ENCODE data around the gene TOM1L2.

TOM1L2 gene

DNA sequence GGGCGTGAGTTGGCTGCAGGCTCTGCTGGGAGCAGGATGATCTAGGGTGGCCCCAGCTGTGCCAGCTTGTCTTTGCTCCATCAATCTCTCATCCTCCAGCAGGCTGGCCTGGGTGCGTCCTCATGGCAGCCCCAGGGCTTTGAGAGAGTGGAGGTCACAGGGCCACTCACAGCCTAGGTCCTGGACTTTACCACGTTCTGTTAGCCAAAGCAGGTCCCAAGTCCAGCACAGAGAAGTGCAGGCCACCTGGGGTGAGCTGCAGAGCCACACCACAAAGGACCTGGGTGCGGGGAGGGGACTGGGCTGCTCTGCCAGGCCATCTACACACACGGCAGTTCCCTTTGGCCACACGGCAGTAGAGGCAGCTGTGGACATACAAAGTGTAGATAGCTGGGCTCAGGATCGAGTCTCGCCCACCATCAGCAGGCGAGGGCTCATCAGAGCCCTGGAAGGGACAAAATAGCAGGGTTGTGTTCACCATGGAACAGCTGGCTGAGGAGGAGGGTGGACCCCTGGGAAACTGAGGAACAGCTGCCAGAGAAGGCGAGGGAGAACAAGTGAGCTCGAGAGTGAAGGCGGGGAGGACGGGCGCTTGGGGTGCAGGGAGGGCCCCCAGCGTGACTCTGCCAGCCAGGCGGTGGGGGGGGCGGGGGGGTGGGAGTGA lies 165.5 kb downstream of the TOM1L2 start:
- no peak for DNase-seq (ENCODE audit: low spot score)

DNA sequence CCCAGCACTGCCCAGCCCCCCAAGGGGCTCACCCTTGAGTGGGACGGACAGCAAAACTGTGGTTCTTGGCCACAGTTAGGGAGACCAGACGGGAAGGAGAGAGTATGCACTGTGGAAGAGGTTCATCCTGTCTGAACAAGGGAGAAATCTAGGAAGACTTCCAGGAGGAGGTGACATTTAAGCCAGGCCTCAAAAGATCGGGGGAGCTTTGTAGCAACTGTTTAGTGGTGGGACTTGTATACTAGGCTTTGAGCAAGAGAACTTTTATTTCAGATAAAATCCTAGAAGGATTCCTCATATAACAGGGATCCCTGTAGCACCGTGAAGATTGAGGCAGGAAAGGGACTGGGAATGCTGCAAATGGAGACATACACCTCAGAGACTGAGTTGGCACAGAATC lies 166.2 kb downstream of the TOM1L2 start:
- no peak for DNase-seq (ENCODE audit: low spot score)

DNA sequence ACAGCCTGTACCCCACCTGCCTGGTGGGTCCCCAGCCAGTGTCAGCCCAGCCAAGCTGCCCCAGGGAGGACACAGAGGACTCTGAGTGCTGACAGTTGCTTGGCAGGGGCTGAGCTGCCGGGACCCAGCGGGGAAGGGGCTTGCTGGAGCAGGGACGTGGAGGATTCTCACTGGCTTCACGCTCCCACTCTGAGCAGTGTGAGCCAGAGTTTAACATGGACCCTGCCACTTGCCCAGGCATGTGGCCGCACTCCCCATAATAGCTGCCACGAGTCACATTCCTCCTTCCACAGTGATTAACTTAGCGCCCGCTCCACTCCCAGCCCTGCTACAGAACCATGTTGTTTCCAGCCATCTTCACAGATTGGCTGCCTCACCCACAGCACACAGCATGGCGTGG lies 166.6 kb downstream of the TOM1L2 start:
- no peak for DNase-seq (ENCODE audit: low spot score)

DNA sequence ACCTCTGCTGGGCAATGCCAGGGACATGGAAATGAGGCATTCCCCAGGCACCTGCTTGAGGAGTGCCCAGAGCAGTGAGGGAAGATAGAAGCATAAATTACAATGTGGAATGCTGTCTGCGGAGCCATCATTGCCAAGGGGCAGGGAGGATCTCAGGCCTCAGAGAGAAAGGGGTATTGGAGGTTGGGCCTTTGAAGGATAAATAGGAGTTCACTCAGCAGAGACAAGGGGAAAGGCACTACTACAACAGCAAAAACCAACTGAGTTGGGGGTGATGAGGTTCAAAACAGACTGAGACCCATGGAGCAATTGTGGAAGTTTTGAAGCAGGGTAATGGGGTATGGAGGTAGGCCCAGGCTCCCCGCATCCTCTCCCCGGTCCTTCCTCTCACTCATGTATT lies 168.2 kb downstream of the TOM1L2 start:
- no peak for DNase-seq (ENCODE audit: low spot score)

DNA sequence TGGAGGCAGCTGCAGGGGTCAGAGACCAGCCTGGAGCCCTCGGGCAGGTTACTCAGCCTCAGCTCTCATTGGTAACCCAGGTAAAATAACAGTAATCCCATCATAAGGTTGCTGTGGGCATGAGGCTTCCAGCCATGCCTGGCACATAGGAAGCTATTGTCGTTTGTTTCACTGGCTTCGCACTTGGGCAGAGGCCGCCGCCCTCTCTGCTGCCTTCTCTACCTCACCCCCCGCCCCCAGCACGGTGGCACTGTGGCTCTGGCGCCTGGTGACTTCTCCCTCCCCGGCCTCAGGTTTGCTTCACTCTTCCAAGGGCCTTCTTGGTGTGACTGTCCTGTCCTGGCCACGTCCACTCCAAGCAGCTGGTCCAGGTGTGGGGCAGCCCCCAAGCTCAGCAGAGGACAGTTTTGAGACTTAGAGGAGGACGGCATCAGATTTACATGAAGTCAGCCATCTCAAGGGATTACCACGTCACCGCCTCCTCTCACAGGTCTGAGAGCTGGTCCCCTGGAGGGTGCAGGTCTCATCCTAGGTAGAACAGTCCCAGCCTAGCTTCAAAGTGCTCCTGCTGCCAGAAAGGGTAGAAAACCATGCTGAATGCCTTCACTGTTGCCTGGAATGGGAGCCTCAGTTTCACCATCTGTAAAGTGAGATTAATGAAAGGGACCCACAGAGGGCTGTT lies 170.3 kb downstream of the TOM1L2 start:
- DNase-seq (ENCODE audit: low spot score), result peak; percentile 65

DNA sequence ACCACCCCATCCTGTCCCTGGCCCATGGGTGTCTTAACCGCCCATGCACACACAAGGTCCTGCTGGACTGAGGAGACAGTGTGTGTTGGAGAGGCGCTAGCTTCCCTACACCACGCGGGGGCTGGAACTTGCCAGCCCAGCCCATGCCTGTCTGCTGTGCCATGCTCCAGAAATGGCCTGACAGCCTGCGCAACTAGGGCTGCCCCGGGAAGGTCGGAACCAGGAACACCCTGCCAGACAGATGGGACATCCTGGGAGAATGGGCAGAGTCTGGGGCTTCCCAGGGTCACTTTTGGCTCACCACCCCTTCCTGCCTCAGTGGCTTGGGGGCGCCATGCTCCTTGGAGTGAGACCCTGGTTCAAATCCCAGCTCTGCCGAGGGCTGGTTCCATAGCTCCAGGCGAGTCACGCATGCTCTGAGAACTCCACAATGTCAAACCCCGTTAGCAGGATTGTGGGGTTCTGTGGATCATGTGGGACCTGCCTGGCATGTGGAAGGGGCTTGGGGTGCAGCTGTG lies 171.6 kb downstream of the TOM1L2 start:
- DNase-seq (ENCODE audit: low spot score), result no peak

DNA sequence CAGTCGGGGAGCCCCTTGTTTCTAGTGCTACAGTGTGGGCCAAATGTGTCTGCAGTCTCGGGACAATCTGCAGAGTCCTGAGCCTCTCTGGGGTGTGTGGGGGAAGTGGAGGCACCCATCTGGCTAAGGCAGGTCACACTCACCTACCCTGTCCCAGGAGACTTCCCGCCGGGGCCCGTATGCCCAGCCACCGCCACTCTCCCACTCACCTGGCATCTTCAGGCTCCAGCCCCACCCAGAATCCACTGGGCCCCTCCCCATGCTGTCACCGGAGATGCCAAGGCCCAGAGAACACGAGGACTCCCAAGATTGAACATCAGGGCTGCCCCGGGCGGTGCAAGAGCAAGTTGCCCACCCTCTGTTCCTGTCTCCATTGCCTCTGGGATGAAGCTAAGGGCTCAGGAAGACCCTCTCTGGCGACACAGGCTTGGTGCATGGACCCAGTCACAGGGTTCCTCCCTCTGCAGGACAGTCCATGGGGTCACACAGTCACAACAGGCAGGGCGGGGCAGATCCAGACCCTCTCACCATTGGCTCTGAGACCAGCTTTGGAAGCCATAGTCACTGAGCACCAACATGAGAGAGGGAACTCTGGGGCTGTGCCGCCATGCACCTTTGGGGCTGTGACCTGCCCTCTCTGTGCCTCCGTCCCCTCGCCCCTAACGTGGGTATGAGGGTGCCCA lies 173.5 kb downstream of the TOM1L2 start:
- DNase-seq (ENCODE audit: low spot score), result no peak

DNA sequence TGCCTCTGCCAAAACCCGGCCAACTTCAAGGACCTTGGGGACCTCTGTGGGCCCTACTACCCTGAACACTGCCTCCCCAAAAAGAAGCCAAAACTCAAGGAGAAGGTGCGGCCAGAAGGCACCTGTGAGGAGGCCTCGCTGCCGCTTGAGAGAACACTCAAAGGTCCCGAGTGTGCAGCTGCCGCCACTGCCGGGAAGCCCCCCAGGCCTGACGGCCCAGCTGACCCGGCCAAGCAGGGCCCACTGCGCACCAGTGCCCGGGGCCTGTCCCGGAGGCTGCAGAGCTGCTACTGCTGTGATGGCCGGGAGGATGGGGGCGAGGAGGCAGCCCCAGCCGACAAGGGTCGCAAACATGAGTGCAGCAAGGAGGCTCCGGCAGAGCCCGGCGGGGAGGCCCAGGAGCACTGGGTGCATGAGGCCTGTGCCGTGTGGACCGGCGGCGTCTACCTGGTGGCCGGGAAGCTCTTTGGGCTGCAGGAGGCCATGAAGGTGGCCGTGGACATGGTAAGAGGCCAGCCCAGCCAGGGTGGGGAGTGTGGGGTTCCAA lies 174.1 kb downstream of the TOM1L2 start:
- no peak for DNase-seq (ENCODE audit: low spot score)

DNA sequence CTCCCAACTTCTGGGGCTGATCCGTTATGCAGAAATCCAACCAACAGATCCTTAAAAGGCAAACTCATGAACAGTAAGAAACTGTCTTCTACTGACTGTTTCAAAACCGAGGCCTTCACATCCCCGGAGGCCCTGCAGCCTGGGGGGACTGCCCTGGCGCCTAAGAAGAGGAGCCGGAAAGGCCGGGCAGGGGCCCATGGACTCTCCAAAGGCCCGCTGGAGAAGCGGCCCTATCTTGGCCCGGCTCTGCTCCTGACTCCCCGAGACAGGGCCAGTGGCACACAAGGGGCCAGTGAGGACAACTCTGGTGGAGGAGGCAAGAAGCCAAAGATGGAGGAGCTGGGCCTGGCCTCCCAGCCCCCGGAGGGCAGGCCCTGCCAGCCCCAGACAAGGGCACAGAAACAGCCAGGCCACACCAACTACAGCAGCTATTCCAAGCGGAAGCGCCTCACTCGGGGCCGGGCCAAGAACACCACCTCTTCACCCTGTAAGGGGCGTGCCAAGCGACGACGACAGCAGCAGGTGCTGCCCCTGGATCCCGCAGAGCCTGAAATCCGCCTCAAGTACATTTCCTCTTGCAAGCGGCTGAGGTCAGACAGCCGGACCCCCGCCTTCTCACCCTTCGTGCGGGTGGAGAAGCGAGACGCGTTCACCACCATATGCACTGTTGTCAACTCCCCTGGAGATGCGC lies 174.9 kb downstream of the TOM1L2 start:
- no peak for DNase-seq (ENCODE audit: low spot score)

DNA sequence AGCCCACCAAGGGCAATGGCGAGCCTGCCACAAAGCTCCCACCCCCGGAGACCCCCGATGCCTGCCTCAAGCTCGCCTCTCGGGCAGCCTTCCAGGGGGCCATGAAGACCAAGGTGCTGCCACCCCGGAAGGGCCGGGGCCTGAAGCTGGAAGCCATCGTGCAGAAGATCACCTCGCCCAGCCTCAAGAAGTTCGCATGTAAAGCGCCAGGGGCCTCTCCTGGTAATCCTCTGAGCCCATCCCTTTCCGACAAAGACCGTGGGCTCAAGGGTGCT lies 175.5 kb downstream of the TOM1L2 start:
- no peak for DNase-seq (ENCODE audit: low spot score)

DNA sequence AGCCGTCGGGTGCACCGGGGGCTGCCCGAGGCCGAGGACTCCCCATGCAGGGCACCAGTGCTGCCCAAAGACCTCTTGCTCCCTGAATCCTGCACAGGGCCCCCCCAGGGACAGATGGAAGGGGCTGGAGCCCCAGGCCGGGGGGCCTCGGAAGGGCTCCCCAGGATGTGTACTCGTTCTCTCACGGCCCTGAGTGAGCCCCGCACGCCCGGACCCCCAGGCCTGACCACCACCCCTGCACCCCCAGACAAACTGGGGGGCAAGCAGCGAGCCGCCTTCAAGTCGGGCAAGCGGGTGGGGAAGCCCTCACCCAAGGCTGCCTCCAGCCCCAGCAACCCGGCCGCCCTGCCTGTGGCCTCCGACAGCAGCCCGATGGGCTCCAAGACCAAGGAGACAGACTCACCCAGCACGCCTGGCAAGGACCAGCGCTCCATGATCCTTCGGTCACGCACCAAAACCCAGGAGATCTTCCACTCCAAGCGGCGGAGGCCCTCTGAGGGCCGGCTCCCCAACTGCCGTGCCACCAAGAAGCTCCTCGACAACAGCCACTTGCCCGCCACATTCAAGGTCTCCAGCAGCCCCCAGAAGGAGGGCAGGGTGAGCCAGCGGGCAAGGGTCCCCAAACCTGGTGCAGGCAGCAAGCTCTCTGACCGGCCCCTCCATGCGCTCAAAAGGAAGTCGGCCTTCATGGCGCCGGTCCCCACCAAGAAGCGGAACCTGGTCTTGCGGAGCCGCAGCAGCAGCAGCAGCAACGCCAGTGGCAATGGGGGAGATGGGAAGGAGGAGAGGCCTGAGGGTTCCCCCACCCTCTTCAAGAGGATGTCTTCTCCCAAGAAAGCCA lies 176.0 kb downstream of the TOM1L2 start:
- DNase-seq (ENCODE audit: low spot score), result no peak

DNA sequence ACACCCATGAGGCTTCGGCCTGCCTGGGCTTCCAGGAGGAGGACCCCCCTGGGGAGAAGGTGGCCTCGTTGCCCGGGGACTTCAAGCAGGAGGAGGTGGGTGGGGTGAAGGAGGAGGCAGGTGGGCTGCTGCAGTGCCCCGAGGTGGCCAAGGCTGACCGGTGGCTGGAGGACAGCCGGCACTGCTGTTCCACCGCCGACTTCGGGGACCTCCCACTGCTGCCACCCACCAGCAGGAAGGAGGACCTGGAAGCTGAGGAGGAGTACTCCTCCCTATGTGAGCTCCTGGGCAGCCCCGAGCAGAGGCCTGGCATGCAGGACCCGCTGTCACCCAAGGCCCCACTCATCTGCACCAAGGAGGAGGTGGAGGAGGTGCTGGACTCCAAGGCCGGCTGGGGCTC lies 176.9 kb downstream of the TOM1L2 start:
- DNase-seq (ENCODE audit: low spot score), result no peak

DNA sequence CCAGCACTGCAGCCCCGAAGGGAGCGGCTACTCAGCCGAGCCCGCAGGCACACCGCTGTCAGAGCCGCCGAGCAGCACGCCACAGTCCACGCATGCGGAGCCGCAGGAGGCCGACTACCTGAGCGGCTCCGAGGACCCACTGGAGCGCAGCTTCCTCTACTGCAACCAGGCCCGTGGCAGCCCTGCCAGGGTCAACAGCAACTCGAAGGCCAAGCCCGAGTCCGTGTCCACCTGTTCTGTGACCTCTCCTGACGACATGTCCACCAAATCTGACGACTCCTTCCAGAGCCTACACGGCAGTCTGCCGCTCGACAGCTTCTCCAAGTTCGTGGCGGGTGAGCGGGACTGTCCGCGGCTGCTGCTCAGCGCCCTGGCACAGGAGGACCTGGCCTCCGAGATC lies 177.8 kb downstream of the TOM1L2 start:
- DNase-seq (ENCODE audit: low spot score), result no peak
